Astrocyte (in vitro differentiated cells and primary cell): ENCODE measurements around the gene GJB6. TPM values are rescaled to one million over a fixed set of nuclear protein-coding genes. Genes with fewer than 3 reads are reported as not detected.

ENCODE experiments used
- DNase-seq: peaks from one replicate; pipeline ENCODE4 v3.0.0-alpha.2; 2010; ENCODE audit warnings: low read depth
- FAIRE-seq: peaks from 2 replicates; lab custom pipeline; 2011; peaks lifted over from hg19 to GRCh38; lab: Jason Lieb, UNC
- H2AFZ ChIP-seq: 2 replicates; pipeline ENCODE4 v1.6.0; 2012; ENCODE audit warnings: low read depth, low read length, inconsistent platforms
- H3K27ac ChIP-seq: 2 replicates; pipeline ENCODE4 v1.5.1; 2011; ENCODE audit warnings: low read depth, low read length, inconsistent platforms
- H3K27me3 ChIP-seq: 2 replicates; pipeline ENCODE4 v1.6.0; 2011; ENCODE audit warnings: low read length, inconsistent platforms; ENCODE audit not compliant: insufficient read depth
- H3K36me3 ChIP-seq: 2 replicates; pipeline ENCODE4 v1.5.1; 2011; ENCODE audit warnings: low read length, inconsistent platforms; ENCODE audit not compliant: insufficient read depth
- H3K4me1 ChIP-seq: 2 replicates; pipeline ENCODE4 v1.5.1; 2011; ENCODE audit warnings: low read length, inconsistent platforms; ENCODE audit not compliant: insufficient read depth
- H3K4me2 ChIP-seq: 2 replicates; pipeline ENCODE4 v1.6.0; 2012; ENCODE audit warnings: low read length, inconsistent platforms
- H3K4me3 ChIP-seq: 2 replicates; pipeline ENCODE4 v1.5.1; 2011; ENCODE audit warnings: low read depth, mild to moderate bottlenecking, low read length, inconsistent platforms; ENCODE audit not compliant: insufficient read depth
- H3K79me2 ChIP-seq: 2 replicates; pipeline ENCODE4 v1.6.0; 2012; ENCODE audit warnings: mild to moderate bottlenecking, low read length, inconsistent platforms; ENCODE audit not compliant: insufficient read depth
- H3K9ac ChIP-seq: 2 replicates; pipeline ENCODE4 v1.6.0; 2012; ENCODE audit warnings: mild to moderate bottlenecking, low read length, inconsistent platforms
- H3K9me3 ChIP-seq: 2 replicates; pipeline ENCODE4 v1.5.1; 2012; ENCODE audit warnings: low read depth, mild to moderate bottlenecking, low read length, inconsistent platforms; ENCODE audit not compliant: insufficient read depth
- H4K20me1 ChIP-seq: 2 replicates; pipeline ENCODE4 v1.6.0; 2012; ENCODE audit warnings: low read length, inconsistent platforms; ENCODE audit not compliant: insufficient read depth
- H3K27ac Mint-ChIP-seq: one replicate; pipeline ENCODE4 v1.8.0; 2021; ENCODE audit warnings: mild to moderate bottlenecking, mixed read lengths; ENCODE audit not compliant: unreplicated experiment
- H3K27me3 Mint-ChIP-seq: one replicate; pipeline ENCODE4 v1.8.0; 2021; ENCODE audit warnings: low read depth, mixed read lengths; ENCODE audit not compliant: unreplicated experiment
- H3K36me3 Mint-ChIP-seq: one replicate; pipeline ENCODE4 v1.8.0; 2021; ENCODE audit warnings: low read depth, mixed read lengths; ENCODE audit not compliant: unreplicated experiment
- H3K4me1 Mint-ChIP-seq: one replicate; pipeline ENCODE4 v1.8.0; 2021; ENCODE audit warnings: low read depth, mixed read lengths; ENCODE audit not compliant: unreplicated experiment
- H3K4me3 Mint-ChIP-seq: one replicate; pipeline ENCODE4 v1.8.0; 2021; ENCODE audit warnings: mild to moderate bottlenecking, moderate library complexity, mixed read lengths; ENCODE audit not compliant: unreplicated experiment
- H3K9me3 Mint-ChIP-seq: one replicate; pipeline ENCODE4 v1.8.0; 2021; ENCODE audit warnings: mild to moderate bottlenecking, mixed read lengths; ENCODE audit not compliant: unreplicated experiment
- CTCF ChIP-seq: IDR thresholded peaks from 2 replicates; pipeline ENCODE4 v1.5.1; 2011; ENCODE audit warnings: low read depth, mild to moderate bottlenecking, inconsistent platforms, low read length, moderate library complexity; ENCODE audit not compliant: insufficient read depth
- EZH2 ChIP-seq: IDR thresholded peaks from 2 replicates; pipeline ENCODE4 v1.6.1; 2012; ENCODE audit warnings: mild to moderate bottlenecking, low read length, inconsistent platforms; ENCODE audit not compliant: insufficient read depth
- total RNA-seq: library from RNA; stranded (reverse); gene quantifications from 2 replicates; pipeline ENCODE4 v1.2.1, GENCODE V29; 2021

GJB6 gene
- total RNA-seq, 1 donor from 2014 or later = not detected

- TF ChIP-seq EZH2 (no peak), CTCF (no peak)
- Mint-ChIP-seq H3K36me3 (no peaks in the 10 kb centered on the region), H3K27me3 (peaks cover 20% of the 10 kb centered on the region), H3K4me1 (no peaks in the 10 kb centered on the region), H3K27ac (no peak overlapping the region), H3K9me3 (peaks cover 4% of the 10 kb centered on the region), H3K4me3 (no peak overlapping the region)
- FAIRE-seq (no peak), DNase-seq (no peak)
- Histone ChIP-seq H3K79me2 (no peaks in the 10 kb centered on the region), H3K27ac (no peak overlapping the region), H3K27me3 (peaks cover 15% of the 10 kb centered on the region), H4K20me1 (no peaks in the 10 kb centered on the region), H2AFZ (no peak overlapping the region), H3K9ac (no peak overlapping the region), H3K4me1 (no peaks in the 10 kb centered on the region), H3K9me3 (no peaks in the 10 kb centered on the region), H3K36me3 (no peaks in the 10 kb centered on the region), H3K4me3 (no peak overlapping the region), H3K4me2 (no peak overlapping the region)
Observed at GRCh38 chr13:20209948-20210347, 22.2 kb downstream of the GJB6 start.

GRCh38 chr13:20206698-20207235 lies 25.4 kb downstream of the GJB6 start:
- TF ChIP-seq CTCF = no peak
- TF ChIP-seq EZH2 = no peak
- peaks cover 16% of the 10 kb centered on the region for H3K27me3 Mint-ChIP-seq
- Histone ChIP-seq H3K79me2 (no peaks in the 10 kb centered on the region), H3K4me1 (no peaks in the 10 kb centered on the region), H3K27me3 (peaks cover 4% of the 10 kb centered on the region), H4K20me1 (no peaks in the 10 kb centered on the region), H3K4me3 (no peak overlapping the region), H3K27ac (no peak overlapping the region), H3K4me2 (no peak overlapping the region), H3K9me3 (no peaks in the 10 kb centered on the region), H3K36me3 (no peaks in the 10 kb centered on the region), H2AFZ (no peak overlapping the region), H3K9ac (no peak overlapping the region)
- peaks cover 2% of the 10 kb centered on the region for H3K36me3 Mint-ChIP-seq
- H3K9me3 Mint-ChIP-seq = no peaks in the 10 kb centered on the region
- H3K27ac Mint-ChIP-seq = no peak overlapping the region
- DNase-seq (no peak), FAIRE-seq (no peak)
- no peak overlapping the region for H3K4me3 Mint-ChIP-seq
- H3K4me1 Mint-ChIP-seq = no peaks in the 10 kb centered on the region

GRCh38 chr13:20206065-20206697 lies 25.9 kb downstream of the GJB6 start:
- no peaks in the 10 kb centered on the region for H3K4me1 Mint-ChIP-seq
- TF ChIP-seq EZH2 = no peak
- TF ChIP-seq CTCF = no peak
- DNase-seq (no peak), FAIRE-seq (no peak)
- H3K27ac Mint-ChIP-seq = no peak overlapping the region
- no peak overlapping the region for H3K9ac ChIP-seq
- H3K4me3 Mint-ChIP-seq = no peak overlapping the region
- H3K79me2 ChIP-seq = no peaks in the 10 kb centered on the region
- H3K36me3 Mint-ChIP-seq = peaks cover 2% of the 10 kb centered on the region
- H3K4me2 ChIP-seq = no peak overlapping the region
- H3K9me3 ChIP-seq = no peaks in the 10 kb centered on the region
- H2AFZ ChIP-seq = no peak overlapping the region
- no peak overlapping the region for H3K27ac ChIP-seq
- H3K36me3 ChIP-seq = no peaks in the 10 kb centered on the region
- H3K9me3 Mint-ChIP-seq = no peaks in the 10 kb centered on the region
- H4K20me1 ChIP-seq = no peaks in the 10 kb centered on the region
- peaks cover 16% of the 10 kb centered on the region for H3K27me3 Mint-ChIP-seq
- H3K27me3 ChIP-seq = peaks cover 7% of the 10 kb centered on the region
- H3K4me1 ChIP-seq = no peaks in the 10 kb centered on the region
- H3K4me3 ChIP-seq = no peak overlapping the region
